ENCODE measurements around the gene TFF2.
A peak's percentile ranks its signal among the peaks of the same experiment; 100 is the strongest.

TFF2 gene

DNA sequence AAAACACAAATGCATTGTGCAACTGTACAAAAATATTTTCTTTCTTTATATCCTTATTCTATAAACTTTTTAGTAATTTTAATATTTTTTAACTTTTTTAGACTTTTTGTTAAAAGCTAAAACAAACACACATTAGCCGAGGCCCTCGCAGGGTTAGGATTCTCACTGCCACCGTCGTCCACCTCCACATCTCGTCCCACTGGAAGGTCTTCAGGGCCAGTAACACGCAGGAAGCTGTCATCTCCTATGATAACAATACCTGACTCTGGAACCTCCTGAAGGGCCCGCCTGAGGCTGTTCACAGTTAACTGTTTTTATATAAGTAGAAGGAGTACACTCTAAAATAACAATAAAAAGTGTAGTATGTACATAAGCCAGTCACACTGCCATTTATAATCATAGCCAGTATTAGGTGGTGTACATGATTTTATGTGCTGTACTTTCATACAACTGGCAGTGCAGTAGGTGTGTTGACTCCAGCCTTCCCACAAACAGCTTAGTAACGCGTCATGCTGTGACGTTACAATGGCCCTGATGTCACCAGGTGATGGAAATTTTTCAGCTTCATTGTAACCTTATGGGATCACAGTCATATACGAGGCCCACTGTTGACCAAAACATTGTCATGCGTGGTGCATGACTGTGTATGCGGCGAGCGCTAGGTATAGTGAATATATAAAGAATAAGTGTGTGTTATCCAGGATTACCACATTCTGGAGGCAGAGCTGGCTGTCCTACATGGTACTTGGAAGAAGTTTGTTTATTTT, 8.8 kb downstream of the TFF2 start:
- TF ChIP-seq, protein P1, sequence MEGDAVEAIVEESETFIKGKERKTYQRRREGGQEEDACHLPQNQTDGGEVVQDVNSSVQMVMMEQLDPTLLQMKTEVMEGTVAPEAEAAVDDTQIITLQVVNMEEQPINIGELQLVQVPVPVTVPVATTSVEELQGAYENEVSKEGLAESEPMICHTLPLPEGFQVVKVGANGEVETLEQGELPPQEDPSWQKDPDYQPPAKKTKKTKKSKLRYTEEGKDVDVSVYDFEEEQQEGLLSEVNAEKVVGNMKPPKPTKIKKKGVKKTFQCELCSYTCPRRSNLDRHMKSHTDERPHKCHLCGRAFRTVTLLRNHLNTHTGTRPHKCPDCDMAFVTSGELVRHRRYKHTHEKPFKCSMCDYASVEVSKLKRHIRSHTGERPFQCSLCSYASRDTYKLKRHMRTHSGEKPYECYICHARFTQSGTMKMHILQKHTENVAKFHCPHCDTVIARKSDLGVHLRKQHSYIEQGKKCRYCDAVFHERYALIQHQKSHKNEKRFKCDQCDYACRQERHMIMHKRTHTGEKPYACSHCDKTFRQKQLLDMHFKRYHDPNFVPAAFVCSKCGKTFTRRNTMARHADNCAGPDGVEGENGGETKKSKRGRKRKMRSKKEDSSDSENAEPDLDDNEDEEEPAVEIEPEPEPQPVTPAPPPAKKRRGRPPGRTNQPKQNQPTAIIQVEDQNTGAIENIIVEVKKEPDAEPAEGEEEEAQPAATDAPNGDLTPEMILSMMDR (IDR thresholded peaks at IDR 0.05): no peak
- DNase-seq (ENCODE audit: low spot score): no peak
- Histone ChIP-seq H3K27ac (no peak overlapping the region), H3K4me3 (no peak overlapping the region)

DNA sequence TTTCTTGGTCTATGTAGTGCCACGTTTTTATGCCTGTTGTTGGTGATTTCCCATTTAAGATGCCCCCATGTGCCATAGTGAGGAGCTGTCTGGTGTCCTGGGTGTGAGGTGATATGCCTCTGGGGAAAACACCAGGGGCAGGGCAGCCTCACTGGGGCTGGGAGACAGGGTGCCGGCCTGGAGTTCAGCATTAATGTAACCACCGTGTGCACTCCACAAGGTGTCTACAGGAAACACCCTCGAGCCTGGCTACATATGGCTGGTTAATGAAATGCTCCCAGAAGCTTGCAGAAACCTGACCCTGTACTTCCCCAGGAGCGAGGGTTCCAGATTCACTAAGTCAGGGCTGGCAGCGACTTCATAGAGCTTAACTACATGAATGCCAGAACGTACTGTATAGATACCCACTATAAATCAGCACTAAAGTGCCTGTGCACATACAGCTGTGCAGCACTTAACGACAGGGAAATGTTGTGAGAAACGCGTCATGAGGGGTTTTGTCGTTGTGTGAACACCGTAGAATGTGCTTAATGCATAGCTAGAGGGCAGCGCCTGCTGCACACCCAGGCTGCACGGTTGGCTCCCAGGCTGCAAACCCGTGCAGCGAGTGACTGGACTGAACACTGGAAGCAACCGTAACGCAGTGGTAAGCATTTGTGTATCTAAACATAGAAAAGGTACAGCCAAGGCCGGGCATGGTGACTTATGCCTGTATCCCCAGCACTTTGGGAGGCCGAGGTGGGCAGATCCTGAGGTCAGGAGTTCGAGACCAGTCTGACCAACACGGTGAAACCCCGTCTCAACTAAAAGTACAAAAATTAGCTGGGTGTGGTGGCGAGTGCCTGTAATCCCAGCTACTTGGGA, 10.4 kb downstream of the TFF2 start:
- Histone ChIP-seq H3K4me3 (no peak overlapping the region), H3K27ac (no peak overlapping the region)
- TF ChIP-seq, protein P1 (IDR thresholded peaks at IDR 0.05): no peak
- DNase-seq (ENCODE audit: low spot score): peak; percentile 45

DNA sequence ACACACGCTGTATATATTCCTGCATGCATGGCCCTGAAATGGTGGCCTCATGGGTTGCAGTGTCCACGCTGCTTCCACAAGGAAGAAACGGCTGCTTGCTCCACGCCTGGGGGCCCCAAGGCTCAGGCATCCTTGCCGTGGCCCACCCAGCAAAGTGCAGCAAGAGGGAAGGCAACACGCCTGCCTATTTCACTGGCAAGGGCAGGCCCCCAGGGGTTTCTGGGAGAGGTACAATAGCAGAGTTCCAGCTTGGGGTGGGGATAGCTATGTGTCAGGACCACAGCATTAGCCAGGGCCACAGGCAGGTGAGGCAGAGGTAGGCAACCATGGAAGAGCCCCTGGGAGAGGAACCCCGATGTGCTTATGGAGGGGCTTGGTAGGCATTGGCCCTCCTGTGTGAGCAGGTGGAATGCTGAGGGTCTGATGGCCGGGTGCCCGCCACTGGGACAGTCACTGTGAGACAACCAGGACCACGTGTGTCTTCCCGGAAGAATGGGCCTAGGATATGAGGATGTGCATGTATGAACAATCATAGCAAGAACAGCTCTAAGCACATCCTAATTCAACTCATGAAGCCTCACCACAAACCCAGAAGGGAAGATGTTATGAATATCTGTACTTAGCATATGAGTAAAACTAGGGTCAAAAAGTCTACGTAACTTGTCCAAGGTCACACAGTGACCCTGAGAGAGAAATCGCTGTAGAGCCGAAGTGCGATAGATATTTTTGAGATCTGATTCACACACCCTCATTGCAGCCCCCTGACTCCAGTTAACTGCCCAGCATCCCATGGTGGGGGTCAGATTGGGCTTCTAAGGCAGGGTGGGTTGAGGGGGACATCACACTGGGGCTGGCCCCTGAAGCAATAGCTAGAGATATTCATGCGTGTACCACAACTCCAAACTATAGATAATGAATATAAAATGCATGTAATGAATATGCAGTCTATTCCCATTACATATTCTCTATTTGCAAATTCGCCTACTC, 11.8 kb downstream of the TFF2 start:
- TF ChIP-seq, protein P1 (IDR thresholded peaks at IDR 0.05): no peak
- Histone ChIP-seq H3K27ac (no peak overlapping the region), H3K4me3 (no peak overlapping the region)
- DNase-seq (ENCODE audit: low spot score): peak; percentile 52

DNA sequence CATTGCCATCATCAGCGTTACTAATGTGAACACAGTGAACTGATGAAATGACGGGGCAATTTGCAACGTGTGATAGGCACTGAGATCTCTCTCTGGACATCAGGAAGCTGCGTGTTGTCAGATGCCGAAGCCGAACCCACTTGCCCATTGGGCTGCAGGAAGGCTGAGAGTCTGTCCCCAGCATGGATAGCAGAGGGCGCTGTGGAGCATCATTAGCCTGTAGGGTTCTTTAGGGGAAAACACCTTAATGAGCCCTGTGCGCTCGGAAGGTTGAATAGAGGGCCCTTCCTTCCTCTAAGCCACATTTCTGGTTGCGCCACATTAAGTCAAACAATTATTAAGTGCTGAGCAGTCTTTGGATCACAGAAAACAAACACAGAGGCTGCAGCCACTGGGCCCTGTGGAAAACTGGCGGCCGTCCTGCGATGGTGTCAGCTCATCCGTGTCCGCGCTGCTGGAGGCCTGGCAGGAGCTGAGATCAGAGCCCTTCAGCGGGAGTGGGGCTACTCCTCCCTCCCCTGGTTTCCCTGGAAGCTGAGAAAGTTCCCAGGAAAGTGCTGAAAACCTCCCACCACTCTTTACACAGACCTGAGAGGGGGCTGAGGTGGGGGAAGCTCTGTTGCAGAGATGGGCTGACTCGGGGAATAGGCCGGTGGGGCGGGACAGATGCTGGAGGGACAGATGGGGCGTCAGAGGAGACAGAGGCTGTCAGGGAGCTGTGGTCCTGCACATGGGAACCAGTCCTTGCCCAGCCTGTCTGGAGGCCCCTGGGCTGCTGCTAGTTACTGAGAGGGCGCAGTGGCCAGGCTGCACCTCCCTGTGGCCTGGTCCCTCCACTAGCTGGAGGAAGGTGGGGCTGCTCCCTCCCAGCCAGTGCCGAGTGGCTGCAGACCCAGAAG, 12.7 kb downstream of the TFF2 start:
- no peak overlapping the region for H3K27ac ChIP-seq
- no peak overlapping the region for H3K4me3 ChIP-seq
- peak; percentile 53 for DNase-seq (ENCODE audit: low spot score)
- TF ChIP-seq, protein P1 (IDR thresholded peaks at IDR 0.05): no peak

DNA sequence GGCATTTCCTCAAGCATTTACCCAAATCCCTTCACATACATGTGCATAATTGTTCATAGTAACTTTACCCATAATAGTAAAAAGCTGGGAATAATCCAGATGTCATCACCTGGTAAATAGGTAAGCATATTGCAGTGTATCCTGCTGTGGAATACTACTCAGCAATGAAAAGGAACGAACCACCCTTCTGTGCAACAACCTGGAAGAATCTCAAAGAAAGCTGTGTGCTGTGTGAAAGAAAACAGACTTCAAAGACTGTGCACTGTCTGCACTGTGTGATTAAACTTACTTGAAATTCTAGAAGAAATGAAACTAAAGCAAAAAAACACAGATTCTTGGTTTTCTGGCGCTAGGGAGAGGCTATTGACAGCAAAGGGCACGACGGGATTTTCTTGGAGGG, 13.5 kb downstream of the TFF2 start:
- TF ChIP-seq, protein P1 (IDR thresholded peaks at IDR 0.05): no peak
- DNase-seq (ENCODE audit: low spot score): no peak
- no peak overlapping the region for H3K27ac ChIP-seq
- H3K4me3 ChIP-seq: no peak overlapping the region

DNA sequence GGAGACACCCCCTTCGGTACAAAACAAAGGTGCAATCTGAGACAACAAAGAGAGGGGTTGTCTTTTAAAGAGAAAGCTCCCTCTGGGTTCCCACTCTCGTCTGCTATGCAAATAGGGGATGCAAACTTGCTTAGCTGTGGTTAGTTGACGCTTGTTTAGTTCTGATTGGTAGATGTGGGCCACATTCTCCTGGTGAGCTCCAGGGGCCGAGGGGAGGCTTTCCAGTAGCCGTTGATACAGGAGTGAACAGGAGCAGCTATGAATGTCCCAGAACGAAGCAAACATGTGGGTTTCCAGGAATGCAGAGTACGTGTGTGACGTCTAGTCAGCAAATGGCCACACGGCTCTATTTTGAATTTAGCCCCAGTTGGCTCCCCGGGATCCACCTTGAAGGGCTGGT, 14.7 kb downstream of the TFF2 start:
- Histone ChIP-seq H3K4me3 (no peak overlapping the region), H3K27ac (no peak overlapping the region)
- TF ChIP-seq, protein P1 (IDR thresholded peaks at IDR 0.05): no peak
- peak; percentile 49 for DNase-seq (ENCODE audit: low spot score)

Measured in coronary artery (tissue), 2 donors.